WTC11 (cell line): ENCODE data around the gene NSG1. TPM values are rescaled to one million over a fixed set of nuclear protein-coding genes. Genes with fewer than 3 reads are reported as not detected.

Source experiments
- ATAC-seq: fragments of 200-7000 bp; cut with Tn5 transposase; 2 replicates; pipeline ENCODE4 v1.10.0; 2021; ENCODE audit warnings: mild to moderate bottlenecking, moderate library complexity
- CTCF ChIA-PET: fragments of 300-600 bp; sonication (Branson Sonifier 250); formaldehyde crosslinking; loops from one replicate; lab custom pipeline; 2021; ENCODE audit warnings: antibody characterized with exemption; lab: Charles Lee
- POLR2A ChIA-PET: fragments of 350-600 bp; sonication (Branson Sonifier 250); formaldehyde crosslinking; loops from one replicate; lab custom pipeline; 2021; ENCODE audit warnings: antibody characterized with exemption; lab: Charles Lee
- DNase-seq: peaks from one replicate; pipeline ENCODE4 v3.0.0; 2021; ENCODE audit warnings: low spot score
- H3K27ac Mint-ChIP-seq: 2 replicates; pipeline ENCODE4 v1.8.0; 2021; ENCODE audit warnings: mixed read lengths
- H3K27me3 Mint-ChIP-seq: 2 replicates; pipeline ENCODE4 v1.8.0; 2021; ENCODE audit warnings: low read depth, mild to moderate bottlenecking, moderate library complexity, mixed read lengths
- H3K36me3 Mint-ChIP-seq: 2 replicates; pipeline ENCODE4 v1.8.0; 2021; ENCODE audit warnings: mixed read lengths
- H3K4me1 Mint-ChIP-seq: 2 replicates; pipeline ENCODE4 v1.8.0; 2022; ENCODE audit warnings: mixed read lengths
- H3K4me3 Mint-ChIP-seq: 2 replicates; pipeline ENCODE4 v1.8.0; 2021; ENCODE audit warnings: mild to moderate bottlenecking, moderate library complexity, mixed read lengths
- H3K9me3 Mint-ChIP-seq: 2 replicates; pipeline ENCODE4 v1.8.0; 2021; ENCODE audit warnings: mixed read lengths
- ARID4B ChIP-seq: sonication (generic); formaldehyde crosslinking; IDR thresholded peaks from 2 replicates; pipeline ENCODE4 v1.8.0; 2023; ENCODE audit warnings: missing genetic modification reagents, mild to moderate bottlenecking, borderline replicate concordance
- ATF1 ChIP-seq: sonication (generic); formaldehyde crosslinking; IDR thresholded peaks from 2 replicates; pipeline ENCODE4 v1.8.1; 2023; ENCODE audit warnings: mild to moderate bottlenecking, moderate library complexity, missing genetic modification reagents
- ATF3 ChIP-seq: sonication (generic); formaldehyde crosslinking; conservative IDR thresholded peaks from 2 replicates; pipeline ENCODE4 v1.8.1; 2022; ENCODE audit warnings: mild to moderate bottlenecking, missing genetic modification reagents
- CTCF ChIP-seq: fragments of 200-600 bp; IDR thresholded peaks from 2 replicates; pipeline ENCODE4 v1.8.0; 2022; ENCODE audit warnings: antibody characterized with exemption
- ESRRA ChIP-seq: sonication (generic); formaldehyde crosslinking; IDR thresholded peaks from 2 replicates; pipeline ENCODE4 v1.8.1; 2022; ENCODE audit warnings: mild to moderate bottlenecking, missing genetic modification reagents, borderline replicate concordance
- FOXJ3 ChIP-seq: sonication (generic); formaldehyde crosslinking; IDR thresholded peaks from 2 replicates; pipeline ENCODE4 v1.9.0; 2021; ENCODE audit warnings: missing genetic modification reagents, mild to moderate bottlenecking, borderline replicate concordance
- KAT7 ChIP-seq: sonication (generic); formaldehyde crosslinking; IDR thresholded peaks from 2 replicates; pipeline ENCODE4 v1.8.1; 2023; ENCODE audit warnings: missing genetic modification reagents, mild to moderate bottlenecking, borderline replicate concordance
- SMAD3 ChIP-seq: sonication (generic); formaldehyde crosslinking; IDR thresholded peaks from 2 replicates; pipeline ENCODE4 v1.8.0; 2022; ENCODE audit warnings: missing genetic modification reagents, mild to moderate bottlenecking, borderline replicate concordance
- SMAD4 ChIP-seq: sonication (generic); formaldehyde crosslinking; IDR thresholded peaks from 2 replicates; pipeline ENCODE4 v1.8.0; 2022; ENCODE audit warnings: mild to moderate bottlenecking, missing genetic modification reagents
- SOX15 ChIP-seq: fragments of 250-450 bp; sonication (Bioruptor Pico); IDR thresholded peaks from 2 replicates; pipeline ENCODE4 v1.9.0; 2021; ENCODE audit warnings: mild to moderate bottlenecking
- USF1 ChIP-seq: sonication (generic); formaldehyde crosslinking; IDR thresholded peaks from 2 replicates; pipeline ENCODE4 v1.8.0; 2022; ENCODE audit warnings: mild to moderate bottlenecking, missing genetic modification reagents
- USF2 ChIP-seq: sonication (generic); formaldehyde crosslinking; IDR thresholded peaks from 2 replicates; pipeline ENCODE4 v1.8.1; 2023; ENCODE audit warnings: mild to moderate bottlenecking, missing genetic modification reagents, moderate library complexity
- ZBTB43 ChIP-seq: sonication (generic); formaldehyde crosslinking; IDR thresholded peaks from 2 replicates; pipeline ENCODE4 v1.8.1; 2023; ENCODE audit warnings: mild to moderate bottlenecking, missing genetic modification reagents
- ZNF232 ChIP-seq: sonication (generic); formaldehyde crosslinking; IDR thresholded peaks from 2 replicates; pipeline ENCODE4 v1.8.0; 2022; ENCODE audit warnings: mild to moderate bottlenecking, missing genetic modification reagents
- ZNF416 ChIP-seq: fragments of 250-450 bp; sonication (Bioruptor Pico); IDR thresholded peaks from 2 replicates; pipeline ENCODE4 v1.9.0; 2021; ENCODE audit warnings: mild to moderate bottlenecking, inconsistent platforms
- ZNF425 ChIP-seq: fragments of 250-450 bp; sonication (Bioruptor Pico); conservative IDR thresholded peaks from 2 replicates; pipeline ENCODE4 v1.9.0; 2021; ENCODE audit warnings: mild to moderate bottlenecking
- ZNF532 ChIP-seq: fragments of 250-450 bp; sonication (Bioruptor Pico); IDR thresholded peaks from 2 replicates; pipeline ENCODE4 v1.9.0; 2021; ENCODE audit warnings: mild to moderate bottlenecking, borderline replicate concordance
- total RNA-seq: library from RNA; stranded (reverse); gene quantifications from 3 replicates; pipeline ENCODE4 v1.2.3, GENCODE V29; 2021

Gene NSG1
- total RNA-seq, 1 experiment from 2014 or later: 24.2 TPM

GRCh38 chr4:4419896-4420295 is 33.0 kb downstream of the NSG1 start (continued):
- TF ChIP-seq ATF3 (CRISPR knock-in tag): no peak
- no peak for TF ChIP-seq ARID4B (CRISPR knock-in tag)
- no peak for TF ChIP-seq ZNF416 (CRISPR knock-in tag)
- no peak for TF ChIP-seq SOX15
- TF ChIP-seq ESRRA (CRISPR knock-in tag): no peak
- TF ChIP-seq ATF1 (CRISPR knock-in tag): no peak
- no peak for TF ChIP-seq CTCF
- TF ChIP-seq, all 79 proteins: peak for 0

- ChIA-PET POLR2A (no interaction called here), CTCF (no interaction called here)
- Mint-ChIP-seq H3K27me3 (no peaks in the 10 kb centered on the region), H3K9me3 (0 out of 2 replicates have a peak, but pooled peaks cover 4% of the 10 kb centered on the region), H3K4me1 (peaks cover 26% of the 10 kb centered on the region), H3K4me3 (no peak overlapping the region), H3K36me3 (peaks cover 42% of the 10 kb centered on the region)
- ATAC-seq (no peak), DNase-seq (no peak)
- TF ChIP-seq FOXJ3 (CRISPR knock-in tag): no peak
- no peak for TF ChIP-seq SMAD4 (CRISPR knock-in tag)
- no peak for TF ChIP-seq USF2 (CRISPR knock-in tag)
- TF ChIP-seq USF1 (CRISPR knock-in tag): no peak
- no peak for TF ChIP-seq ZNF425 (CRISPR knock-in tag)
- TF ChIP-seq SMAD3: no peak
- no peak for TF ChIP-seq KAT7 (CRISPR knock-in tag)
- no peak for TF ChIP-seq ZBTB43
- TF ChIP-seq ZNF532 (CRISPR knock-in tag): no peak
- no peak for TF ChIP-seq ZNF232
- TF ChIP-seq, all 79 proteins: peak for 0
- no peak overlapping the region for H3K27ac Mint-ChIP-seq
These were observed 33.5 kb downstream of the NSG1 start for GRCh38 chr4:4420421-4420820.
